Small intestine (tissue), 7 donors: ENCODE data around the gene MED26. TPM values are rescaled to one million over a fixed set of nuclear protein-coding genes. Genes with fewer than 3 reads are reported as not detected.

ENCODE experiments used
- DNase-seq, 2 donors: peaks; one replicate each; pipeline versions ENCODE4 v3.0.0 to v3.0.0-alpha.2; 2013
- FAIRE-seq: peaks from 2 replicates; lab custom pipeline; 2012; peaks lifted over from hg19 to GRCh38; lab: Jason Lieb, UNC
- H3K27ac ChIP-seq, 3 donors: one replicate each; pipeline ENCODE4 v1.5.1; 2013; ENCODE audit warnings: low read length in 2 of 3, mild to moderate bottlenecking in 2 of 3, control low read depth in 1 of 3, inconsistent platforms in 1 of 3, low read depth in 1 of 3, moderate library complexity in 1 of 3
- H3K27me3 ChIP-seq, 3 donors: one replicate each; pipeline ENCODE4 v1.6.1; 2013; ENCODE audit warnings: low read length in 3 of 3, inconsistent platforms in 1 of 3; ENCODE audit not compliant: control insufficient read depth in 3 of 3, insufficient read depth in 3 of 3
- H3K36me3 ChIP-seq, 3 donors: one replicate each; pipeline ENCODE4 v1.6.1; 2013; ENCODE audit warnings: low read length in 3 of 3, inconsistent platforms in 1 of 3, low read depth in 1 of 3, mild to moderate bottlenecking in 1 of 3, moderate library complexity in 1 of 3; ENCODE audit not compliant: control insufficient read depth in 3 of 3, insufficient read depth in 2 of 3
- H3K4me1 ChIP-seq, 3 donors: one replicate each; pipeline ENCODE4 v1.6.1; 2013; ENCODE audit warnings: low read length in 2 of 3, inconsistent platforms in 1 of 3, low read depth in 1 of 3, mild to moderate bottlenecking in 1 of 3, moderate library complexity in 1 of 3; ENCODE audit not compliant: control insufficient read depth in 3 of 3, insufficient read depth in 2 of 3
- H3K4me3 ChIP-seq, 3 donors: one replicate each; pipeline ENCODE4 v1.5.1; 2013; ENCODE audit warnings: low read length in 3 of 3, control low read depth in 1 of 3, inconsistent platforms in 1 of 3, low read depth in 1 of 3, mild to moderate bottlenecking in 1 of 3, moderate library complexity in 1 of 3
- H3K9me3 ChIP-seq, 2 donors: one replicate each; pipeline ENCODE4 v1.6.1; 2013; ENCODE audit warnings: low read depth in 1 of 2, low read length in 1 of 2; ENCODE audit not compliant: control insufficient read depth in 2 of 2, insufficient read depth in 1 of 2
- WGBS, 3 donors: extraction: QIAGEN DNeasy Blood & Tissue Kit; methylation state at CpG; one replicate each; pipeline ENCODE4 v1.1.7; 2013; 5-methylcytosine and 5-hydroxymethylcytosine counted together
- polyA plus RNA-seq, 4 donors: library from polyadenylated mRNA; stranded (reverse) in 3 of 4; unstranded in 1 of 4; fragments of 200-250 nt in 3 of 4; fragments of 120-200 nt in 1 of 4; gene quantifications; one replicate each; pipeline versions ENCODE4 v1.2.1 to v1.2.3, GENCODE V29; 2013
- donor health status: healthy with polysubstance abuse.
- donor health status: control.
- donor health status: control.
- donor health status: Bipolar disorder and iron deficiency.
- donor health status: healthy.

The MED26 gene
- polyA plus RNA-seq, 4 donors = 4.6 to 7.9 (median 5.4) TPM

DNA sequence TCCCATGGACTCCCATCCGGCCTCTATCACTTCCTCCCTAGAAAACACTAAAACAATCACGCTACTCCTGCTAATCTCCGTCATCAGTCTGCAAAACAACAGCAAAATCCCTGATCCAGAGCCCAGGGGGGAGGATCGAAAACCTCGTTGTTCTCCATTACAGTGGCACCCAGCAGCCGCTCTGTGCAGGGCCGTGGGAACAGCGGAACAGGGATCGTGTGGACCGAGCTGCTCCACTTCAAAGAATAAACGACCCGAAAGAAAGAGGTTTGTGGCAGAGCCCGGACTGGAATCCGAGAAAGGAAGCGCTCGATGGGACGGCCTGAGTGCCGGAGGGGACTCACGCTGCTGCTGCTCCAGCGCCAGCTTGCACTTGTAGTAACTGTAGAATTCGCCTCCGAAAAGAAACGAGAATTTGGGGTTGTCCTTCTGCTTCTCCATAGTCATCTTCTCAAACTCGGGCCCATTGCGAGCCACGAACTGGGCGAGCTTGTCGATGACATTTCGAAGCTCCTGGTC is 86.4 kb downstream of the MED26 start:
- 1% methylated on average over 29 of the region's 29 CpGs for WGBS, 3 donors
- FAIRE-seq = no peak
- no peaks in the 10 kb centered on the region for H3K9me3 ChIP-seq
- DNase-seq = no peak
- H3K4me1 ChIP-seq = peaks cover 0 to 11% (median 3%) of the 10 kb centered on the region in 3 donors
- H3K27ac ChIP-seq = peak overlapping the region in 2 of 3 donors; percentile 2 to 83
- no peaks in the 10 kb centered on the region for H3K27me3 ChIP-seq
- H3K4me3 ChIP-seq = peak overlapping the region; percentile 90 to 93 (median 93)
- H3K36me3 ChIP-seq = peaks cover 0 to 38% (median 3%) of the 10 kb centered on the region in 3 donors

DNA sequence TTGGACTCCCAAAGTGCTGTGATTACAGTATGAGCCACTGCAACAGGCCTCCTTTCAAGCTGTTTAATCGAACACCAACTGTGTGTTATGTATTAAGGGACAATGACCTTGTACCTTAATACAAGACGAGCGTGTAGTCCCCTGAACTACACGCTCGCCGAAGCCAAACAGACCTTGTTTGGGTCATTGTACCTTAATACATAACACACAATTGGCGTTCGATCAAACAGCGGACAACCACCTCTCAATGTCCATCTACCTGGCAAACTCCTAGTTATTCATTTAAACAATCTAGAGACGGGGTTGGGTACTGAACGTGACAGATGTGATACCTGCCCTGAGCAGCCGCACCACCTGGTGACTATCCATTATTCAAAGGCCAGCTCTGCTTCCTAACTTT is 87.1 kb downstream of the MED26 start:
- no peak for FAIRE-seq
- no peaks in the 10 kb centered on the region for H3K9me3 ChIP-seq
- peaks cover 0 to 45% (median 5%) of the 10 kb centered on the region in 3 donors for H3K36me3 ChIP-seq
- H3K4me3 ChIP-seq = peak overlapping the region in 2 of 3 donors; percentile 90 to 93
- no peaks in the 10 kb centered on the region for H3K27me3 ChIP-seq
- H3K27ac ChIP-seq = no peak overlapping the region
- 65 to 80% (median 71%) methylated on average over 12 of the region's 12 CpGs for WGBS, 3 donors
- H3K4me1 ChIP-seq = peaks cover 0 to 11% (median 3%) of the 10 kb centered on the region in 3 donors
- DNase-seq = no peak

DNA sequence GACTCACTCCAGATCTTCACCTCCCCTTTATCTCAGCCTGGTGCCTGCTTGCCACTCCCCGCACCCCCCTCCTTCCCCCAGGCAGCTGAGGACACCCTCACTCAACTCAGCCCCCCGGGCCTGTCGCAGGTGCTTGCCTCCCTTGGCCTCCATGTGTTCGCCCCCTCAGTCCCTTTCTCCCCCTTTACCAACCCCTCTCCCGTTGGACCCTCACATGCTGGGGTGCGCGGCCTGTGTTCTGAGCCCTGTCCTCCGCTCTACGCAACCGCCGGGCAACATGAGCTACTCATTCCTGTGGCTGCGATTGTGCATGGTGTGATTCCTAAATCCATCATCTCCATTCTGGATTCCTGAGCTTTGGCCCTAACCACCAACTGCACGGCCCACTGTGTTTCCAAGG is 90.9 kb downstream of the MED26 start:
- WGBS, 3 donors = 93 to 94% (median 94%) methylated on average over 13 of the region's 13 CpGs
- peaks cover 9 to 82% (median 13%) of the 10 kb centered on the region in 3 donors for H3K36me3 ChIP-seq

DNA sequence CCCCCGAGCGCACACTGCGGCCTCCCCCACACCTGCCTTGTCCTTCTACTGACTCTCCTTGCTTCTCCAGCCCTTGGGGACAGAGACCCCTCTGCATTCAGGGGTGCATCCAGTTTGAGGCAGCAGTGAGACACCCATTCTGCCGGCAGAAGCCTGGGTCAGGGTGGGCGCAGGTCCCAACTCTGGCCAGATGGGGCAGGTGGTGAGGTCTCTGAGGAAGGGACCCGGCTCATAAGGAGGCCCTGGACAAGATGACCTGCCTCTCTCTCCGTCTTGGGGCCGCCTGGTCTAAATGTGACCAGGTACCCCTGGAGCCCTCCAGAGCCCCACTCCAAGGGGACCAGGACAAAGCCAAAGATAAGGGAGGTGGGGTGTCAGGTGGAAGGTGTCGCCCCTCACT is 91.9 kb downstream of the MED26 start:
- DNase-seq = no peak
- H3K4me1 ChIP-seq = peaks cover 0 to 8% (median 0%) of the 10 kb centered on the region in 3 donors
- no peaks in the 10 kb centered on the region for H3K9me3 ChIP-seq
- FAIRE-seq = no peak
- peaks cover 14 to 92% (median 23%) of the 10 kb centered on the region in 3 donors for H3K36me3 ChIP-seq
- 92 to 97% (median 92%) methylated on average over 9 of the region's 9 CpGs for WGBS, 3 donors
- no peaks in the 10 kb centered on the region for H3K27me3 ChIP-seq
- H3K4me3 ChIP-seq = no peak overlapping the region
- no peak overlapping the region for H3K27ac ChIP-seq

More for the DNA sequence above, 90.9 kb downstream of the MED26 start:
- DNase-seq (no peak), FAIRE-seq (no peak)
- Histone ChIP-seq H3K4me3 (no peak overlapping the region), H3K27me3 (no peaks in the 10 kb centered on the region), H3K4me1 (peaks cover 0 to 9% (median 3%) of the 10 kb centered on the region in 3 donors), H3K27ac (no peak overlapping the region), H3K9me3 (no peaks in the 10 kb centered on the region)

DNA sequence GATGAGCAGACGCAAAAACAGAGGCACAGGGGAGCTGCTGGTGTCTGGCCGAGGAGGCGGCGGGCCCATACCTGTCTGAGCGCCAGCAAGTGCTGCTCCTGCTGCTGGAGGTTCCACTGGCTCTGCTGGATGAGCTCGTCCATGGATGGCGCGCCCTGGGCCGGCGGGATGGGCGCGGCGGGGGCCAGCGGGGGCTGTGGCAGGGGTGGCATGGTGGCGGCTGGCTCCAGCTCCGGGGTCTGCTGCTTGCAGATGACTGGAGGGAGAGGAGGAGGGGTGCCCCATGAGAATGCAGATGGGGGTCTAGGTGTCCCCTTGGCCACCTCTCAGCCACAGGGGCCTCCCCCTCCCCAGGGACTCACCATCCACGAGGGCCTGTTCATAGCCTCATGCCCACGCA is 92.6 kb downstream of the MED26 start:
- Histone ChIP-seq H3K27me3 (no peaks in the 10 kb centered on the region), H3K4me3 (no peak overlapping the region), H3K27ac (no peak overlapping the region), H3K4me1 (peaks cover 0 to 3% (median 0%) of the 10 kb centered on the region in 3 donors), H3K9me3 (no peaks in the 10 kb centered on the region), H3K36me3 (peaks cover 19 to 93% (median 30%) of the 10 kb centered on the region in 3 donors)
- no peak for FAIRE-seq
- no peak for DNase-seq
- 93 to 96% (median 94%) methylated on average over 16 to 18 of the region's 18 CpGs for WGBS, 3 donors

DNA sequence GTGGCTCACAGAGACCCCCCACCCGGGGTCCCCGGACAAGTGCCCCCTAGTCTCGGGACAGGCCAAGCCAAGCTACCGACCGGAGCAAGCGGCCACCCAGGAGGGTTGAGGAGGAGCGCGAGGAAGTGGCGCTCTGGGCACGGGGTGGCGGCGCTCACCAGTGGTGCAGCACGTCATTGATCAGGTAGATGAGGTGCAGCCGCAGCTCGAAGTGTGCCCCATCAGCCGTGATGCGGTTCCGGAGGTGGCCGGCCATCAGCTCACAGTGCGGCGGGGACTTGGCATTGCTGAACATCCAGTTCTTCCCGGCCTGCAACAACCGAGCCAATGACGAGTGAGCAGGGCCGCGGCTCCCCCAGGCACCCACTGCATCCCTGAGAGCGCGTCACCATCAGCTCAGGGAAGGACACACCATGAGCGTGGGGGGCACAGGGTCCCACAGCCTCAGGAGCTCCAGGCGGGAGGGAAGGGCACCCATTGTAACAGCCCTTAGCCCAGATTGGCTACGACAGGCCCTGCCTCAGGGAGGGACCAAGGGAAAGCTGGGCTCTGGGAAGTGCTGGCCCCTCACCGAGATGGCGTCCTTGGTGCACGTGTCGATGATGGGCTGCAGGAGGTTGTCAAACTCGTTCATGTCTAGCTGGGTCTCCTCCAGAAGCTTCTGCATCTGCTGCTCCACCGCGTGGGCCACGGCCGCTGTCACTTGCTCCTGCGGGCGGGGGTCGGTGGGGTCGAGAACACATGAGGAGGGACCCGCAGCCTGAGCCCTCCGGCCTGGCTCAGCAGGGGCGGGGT is 95.4 kb downstream of the MED26 start:
- Histone ChIP-seq H3K27me3 (no peaks in the 10 kb centered on the region), H3K36me3 (peaks cover 27 to 97% (median 39%) of the 10 kb centered on the region in 3 donors), H3K9me3 (no peaks in the 10 kb centered on the region), H3K27ac (no peak overlapping the region), H3K4me1 (no peaks in the 10 kb centered on the region), H3K4me3 (no peak overlapping the region)
- DNase-seq = no peak
- 92 to 96% (median 95%) methylated on average over 43 to 47 of the region's 47 CpGs for WGBS, 3 donors
- no peak for FAIRE-seq

DNA sequence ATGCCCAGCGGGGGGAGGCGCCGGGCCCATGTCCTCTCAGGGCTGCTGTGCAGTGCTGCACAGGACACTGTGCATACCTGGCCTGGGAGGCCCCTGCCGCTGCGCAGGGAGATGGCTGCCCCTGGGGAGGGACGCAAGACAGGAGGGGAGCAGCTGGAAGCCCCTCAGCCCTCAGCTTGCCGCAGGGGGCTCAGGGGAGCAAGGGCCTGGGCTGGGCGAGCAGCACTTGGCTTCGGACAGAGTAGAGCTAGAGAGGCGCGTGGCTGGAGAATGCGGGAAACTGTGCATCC is 96.7 kb downstream of the MED26 start:
- Histone ChIP-seq H3K9me3 (no peaks in the 10 kb centered on the region), H3K27me3 (no peaks in the 10 kb centered on the region), H3K4me1 (no peaks in the 10 kb centered on the region), H3K4me3 (no peak overlapping the region), H3K27ac (no peak overlapping the region), H3K36me3 (peaks cover 23 to 98% (median 44%) of the 10 kb centered on the region in 3 donors)
- no peak for FAIRE-seq
- WGBS, 3 donors = 97 to 99% (median 98%) methylated on average over 10 to 12 of the region's 12 CpGs
- no peak for DNase-seq

DNA sequence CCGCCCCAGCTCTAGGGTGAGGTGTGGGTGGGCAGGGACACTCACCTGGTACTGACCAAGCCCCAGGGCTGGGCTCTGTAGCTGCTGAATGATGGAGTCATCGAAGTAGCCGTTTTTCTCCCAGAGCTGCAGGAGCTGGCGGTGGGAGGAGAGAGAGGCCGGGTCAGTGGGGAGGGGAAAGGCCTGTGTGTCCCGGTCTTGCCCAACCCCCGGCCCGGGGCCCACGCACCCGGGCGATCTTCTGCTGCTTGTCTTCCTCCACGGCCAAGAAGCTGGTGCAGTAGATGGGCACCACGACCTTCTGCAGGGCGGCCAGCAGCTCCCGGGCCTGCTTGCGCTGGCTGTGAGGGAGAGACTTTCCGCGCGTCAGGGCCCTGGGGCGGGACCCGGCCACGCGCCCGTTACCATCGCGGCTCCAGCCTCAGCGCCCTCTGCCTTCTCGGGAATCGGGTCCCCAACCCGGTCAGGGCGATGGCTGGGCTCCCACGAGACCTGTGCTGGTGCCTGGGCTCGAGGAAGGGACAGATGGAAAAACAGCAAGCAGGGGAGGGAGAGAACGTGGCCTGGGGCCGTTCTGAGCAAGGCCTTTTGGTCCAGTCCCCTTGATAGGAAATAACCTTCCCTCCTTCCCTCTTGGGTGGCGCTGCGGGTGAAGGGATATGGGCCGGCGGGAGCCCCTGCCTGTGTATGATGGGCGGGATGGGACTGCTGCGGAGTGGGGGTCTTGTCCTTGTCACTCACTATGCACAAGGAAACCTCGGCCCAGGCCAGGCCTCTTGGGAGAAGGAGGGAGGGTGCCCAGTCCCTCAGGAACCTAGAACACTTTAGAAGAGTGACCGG is 97.2 kb downstream of the MED26 start:
- 93 to 95% (median 94%) methylated on average over 38 to 43 of the region's 43 CpGs for WGBS, 3 donors

More for the DNA sequence above, 97.2 kb downstream of the MED26 start:
- H3K36me3 ChIP-seq = peaks cover 24 to 98% (median 43%) of the 10 kb centered on the region in 3 donors
- no peaks in the 10 kb centered on the region for H3K4me1 ChIP-seq
- no peak for FAIRE-seq
- no peak overlapping the region for H3K4me3 ChIP-seq
- no peaks in the 10 kb centered on the region for H3K9me3 ChIP-seq
- H3K27ac ChIP-seq = no peak overlapping the region
- H3K27me3 ChIP-seq = no peaks in the 10 kb centered on the region
- DNase-seq = no peak
